Suppressor macrophage treated with lipopolysaccharide for 4 hours (primary cell): ENCODE data around the gene ADSS1.
"Not testable (repeated sequence)": the region's sequence is repeated elsewhere in the genome, so short reads cannot be mapped to it uniquely, and the experiment has no call there.

ENCODE experiments used
- DNase-seq: peaks from one replicate; pipeline ENCODE4 v3.0.0-alpha.2; 2020

The ADSS1 gene

GRCh38 chr14:104717646-104718045 is 6.4 kb upstream of the ADSS1 start:
- DNase-seq, result no peak

GRCh38 chr14:104718147-104718546 is 5.9 kb upstream of the ADSS1 start:
- no peak for DNase-seq

- DNase-seq, result no peak
These were observed 5.2 kb upstream of the ADSS1 start for GRCh38 chr14:104718871-104719270.

GRCh38 chr14:104719343-104719742 is 4.7 kb upstream of the ADSS1 start:
- DNase-seq, result no peak

GRCh38 chr14:104721505-104722431 is 2.3 kb upstream of the ADSS1 start:
- DNase-seq, result no peak

- no peak for DNase-seq
These were observed 935 bp upstream of the ADSS1 start for GRCh38 chr14:104722938-104723650.

- no peak for DNase-seq
These were observed 465 bp downstream of the ADSS1 start for GRCh38 chr14:104724407-104724980.

- peak; percentile 9 for DNase-seq
These were observed 1.1 kb downstream of the ADSS1 start for GRCh38 chr14:104724981-104725771.

- DNase-seq, result no peak
These were observed 1.9 kb downstream of the ADSS1 start for GRCh38 chr14:104725772-104726548.

DNA sequence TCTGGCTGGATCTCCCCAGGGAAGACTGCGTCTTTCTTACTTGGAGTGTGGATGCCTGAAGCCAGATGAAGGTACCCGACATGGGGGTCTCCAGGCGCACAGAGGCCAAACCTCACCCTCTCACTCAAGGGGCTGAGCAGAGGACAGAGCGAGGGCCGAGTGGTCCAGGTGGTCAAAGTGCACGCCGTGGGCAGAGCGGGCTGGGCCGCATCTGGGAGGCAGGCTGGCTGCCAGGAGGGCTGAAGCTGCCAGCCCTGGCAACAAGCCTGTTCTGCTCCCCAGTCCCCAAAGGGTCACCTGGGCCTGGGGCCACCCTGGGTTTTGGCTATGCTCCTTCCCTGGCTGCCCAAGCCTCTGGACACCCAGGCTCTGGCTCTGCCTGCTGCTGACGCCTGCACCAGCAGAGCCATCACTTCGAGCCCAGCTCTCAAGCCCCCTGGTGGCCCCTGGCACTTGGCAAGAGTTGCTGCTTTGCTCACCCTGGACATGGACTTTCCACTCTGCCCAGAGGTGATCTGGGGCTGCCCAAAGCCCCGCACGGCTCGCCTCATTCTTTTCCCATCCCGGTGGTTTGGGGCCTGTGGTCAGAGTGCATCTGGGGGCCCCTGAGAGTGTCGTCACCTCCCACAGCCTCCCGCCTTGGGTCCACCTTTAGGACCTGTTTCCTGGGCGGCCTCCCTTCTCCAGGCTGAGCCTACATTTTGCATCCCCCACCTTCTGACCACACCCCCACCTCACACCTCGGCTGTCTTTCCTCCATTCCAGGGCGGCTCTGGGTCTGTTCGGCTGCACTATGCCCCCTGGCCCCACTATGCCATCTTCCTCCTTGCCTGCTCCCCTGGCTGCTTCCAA is 2.8 kb downstream of the ADSS1 start:
- no peak for DNase-seq

DNA sequence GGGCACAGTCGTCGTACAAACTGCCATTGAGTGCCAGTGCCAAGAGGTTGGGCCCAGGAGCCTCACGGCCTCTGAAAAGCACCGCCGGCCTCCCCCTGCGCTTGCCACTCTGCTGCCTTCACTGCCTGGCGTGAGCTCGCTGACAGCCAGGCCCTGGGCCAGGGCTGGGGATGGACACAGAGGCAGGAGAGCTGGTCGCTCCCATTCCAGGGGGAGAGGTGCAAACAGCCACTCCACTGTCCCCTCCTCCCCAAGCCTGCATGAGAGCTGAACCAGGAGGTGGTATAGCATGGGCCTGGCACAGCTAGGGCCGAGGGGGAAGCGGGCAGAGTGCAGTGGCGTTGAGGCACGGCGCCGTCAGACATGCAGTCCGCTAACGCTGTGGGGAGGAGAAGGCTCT is 4.6 kb downstream of the ADSS1 start:
- no peak for DNase-seq

DNA sequence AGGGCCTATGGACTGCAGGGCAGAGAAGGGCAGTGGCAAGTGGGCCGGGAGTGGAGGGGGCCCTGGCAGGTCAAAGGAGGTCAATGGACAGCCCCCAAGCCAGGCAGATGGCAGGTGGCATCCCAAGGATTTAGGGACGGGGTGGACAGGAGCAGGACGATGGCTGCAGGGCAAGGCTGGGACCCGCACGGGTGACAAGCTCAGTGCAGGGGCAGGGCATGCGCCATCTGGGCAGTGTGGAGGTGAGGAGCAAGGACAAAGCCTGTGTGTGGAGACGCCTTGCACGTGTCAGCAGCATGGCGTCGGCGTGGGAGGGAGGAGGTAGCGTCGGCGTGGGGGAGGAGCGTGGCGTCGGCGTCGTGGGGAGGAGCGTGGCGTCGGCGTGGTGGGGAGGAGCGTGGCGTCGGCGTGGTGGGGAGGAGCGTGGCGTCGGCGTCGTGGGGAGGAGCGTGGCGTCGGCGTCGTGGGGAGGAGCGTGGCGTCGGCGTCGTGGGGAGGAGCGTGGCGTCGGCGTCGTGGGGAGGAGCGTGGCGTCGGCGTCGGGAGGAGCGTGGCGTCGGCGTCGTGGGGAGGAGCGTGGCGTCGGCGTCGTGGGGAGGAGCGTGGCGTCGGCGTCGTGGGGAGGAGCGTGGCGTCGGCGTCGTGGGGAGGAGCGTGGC is 5.3 kb downstream of the ADSS1 start:
- not testable (repeated sequence) for DNase-seq

- DNase-seq, result no peak
These were observed 5.8 kb downstream of the ADSS1 start for GRCh38 chr14:104729835-104730181.

GRCh38 chr14:104730487-104730886 is 6.5 kb downstream of the ADSS1 start:
- no peak for DNase-seq

- no peak for DNase-seq
These were observed 7.6 kb downstream of the ADSS1 start for GRCh38 chr14:104731320-104732294.

GRCh38 chr14:104732355-104732804 is 8.4 kb downstream of the ADSS1 start:
- DNase-seq, result no peak

- DNase-seq, result no peak
These were observed 9.1 kb downstream of the ADSS1 start for GRCh38 chr14:104732931-104733681.

GRCh38 chr14:104734051-104734587 is 10.1 kb downstream of the ADSS1 start:
- DNase-seq, result no peak
